ENCODE data around the gene CBFA2T2.
"Not testable (repeated sequence)": the region's sequence is repeated elsewhere in the genome, so short reads cannot be mapped to it uniquely, and the experiment has no call there.

Gene CBFA2T2

GRCh38 chr20:33578510-33578909, 88.6 kb downstream of the CBFA2T2 start:
- Histone ChIP-seq H3K27ac (ENCODE audit: low read depth, low read length, severe bottlenecking) (no peak overlapping the region), H3K4me3 (ENCODE audit: extremely low read depth, insufficient read depth, low read length, poor library complexity, severe bottlenecking) (no peak overlapping the region), H3K9me3 (ENCODE audit: control insufficient read depth, low read length) (no peaks in the 10 kb centered on the region), H3K4me1 (ENCODE audit: control insufficient read depth, insufficient read depth, low read length, poor library complexity, severe bottlenecking) (no peaks in the 10 kb centered on the region), H3K36me3 (ENCODE audit: control insufficient read depth, insufficient read depth, low read length) (no peaks in the 10 kb centered on the region)
- no CpG with 5 or more reads among the region's 1 CpG for WGBS, 2 experiments (ENCODE audit: insufficient coverage in 2 of 2)

GRCh38 chr20:33583143-33583542, 93.2 kb downstream of the CBFA2T2 start:
- no peaks in the 10 kb centered on the region for H3K36me3 ChIP-seq (ENCODE audit: control insufficient read depth, insufficient read depth, low read length)
- no peak overlapping the region for H3K27ac ChIP-seq (ENCODE audit: low read depth, low read length, severe bottlenecking)
- H3K4me1 ChIP-seq (ENCODE audit: control insufficient read depth, insufficient read depth, low read length, poor library complexity, severe bottlenecking) = peaks cover 5% of the 10 kb centered on the region
- H3K9me3 ChIP-seq (ENCODE audit: control insufficient read depth, low read length) = no peaks in the 10 kb centered on the region
- WGBS, 2 experiments (ENCODE audit: insufficient coverage in 2 of 2) = 100% methylated on average over 1 of the region's 2 CpGs; no CpG with 5 or more reads in 1 of the 2 experiments
- no peak overlapping the region for H3K4me3 ChIP-seq (ENCODE audit: extremely low read depth, insufficient read depth, low read length, poor library complexity, severe bottlenecking)

- H3K36me3 ChIP-seq (ENCODE audit: control insufficient read depth, insufficient read depth, low read length) = no peaks in the 10 kb centered on the region
- no peak overlapping the region for H3K4me3 ChIP-seq (ENCODE audit: extremely low read depth, insufficient read depth, low read length, poor library complexity, severe bottlenecking)
- no peaks in the 10 kb centered on the region for H3K9me3 ChIP-seq (ENCODE audit: control insufficient read depth, low read length)
- 80 to 100% methylated on average over 1 of the region's 3 CpGs for WGBS, 2 experiments (ENCODE audit: insufficient coverage in 2 of 2)
- peaks cover 5% of the 10 kb centered on the region for H3K4me1 ChIP-seq (ENCODE audit: control insufficient read depth, insufficient read depth, low read length, poor library complexity, severe bottlenecking)
- H3K27ac ChIP-seq (ENCODE audit: low read depth, low read length, severe bottlenecking) = no peak overlapping the region
Measured at GRCh38 chr20:33584976-33585375, 95.1 kb downstream of the CBFA2T2 start.

- no peak overlapping the region for H3K4me3 ChIP-seq (ENCODE audit: extremely low read depth, insufficient read depth, low read length, poor library complexity, severe bottlenecking)
- H3K36me3 ChIP-seq (ENCODE audit: control insufficient read depth, insufficient read depth, low read length) = no peaks in the 10 kb centered on the region
- no peaks in the 10 kb centered on the region for H3K9me3 ChIP-seq (ENCODE audit: control insufficient read depth, low read length)
- no peak overlapping the region for H3K27ac ChIP-seq (ENCODE audit: low read depth, low read length, severe bottlenecking)
- 100% methylated on average over 1 of the region's 4 CpGs for WGBS, 2 experiments (ENCODE audit: insufficient coverage in 2 of 2)
- H3K4me1 ChIP-seq (ENCODE audit: control insufficient read depth, insufficient read depth, low read length, poor library complexity, severe bottlenecking) = peaks cover 5% of the 10 kb centered on the region
Measured at GRCh38 chr20:33585413-33585812, 95.5 kb downstream of the CBFA2T2 start.

- Histone ChIP-seq H3K4me3 (ENCODE audit: extremely low read depth, insufficient read depth, low read length, poor library complexity, severe bottlenecking) (no peak overlapping the region), H3K4me1 (ENCODE audit: control insufficient read depth, insufficient read depth, low read length, poor library complexity, severe bottlenecking) (peaks cover 5% of the 10 kb centered on the region), H3K27ac (ENCODE audit: low read depth, low read length, severe bottlenecking) (no peak overlapping the region), H3K36me3 (ENCODE audit: control insufficient read depth, insufficient read depth, low read length) (no peaks in the 10 kb centered on the region), H3K9me3 (ENCODE audit: control insufficient read depth, low read length) (no peaks in the 10 kb centered on the region)
Measured at GRCh38 chr20:33589059-33589458, 99.2 kb downstream of the CBFA2T2 start.

GRCh38 chr20:33591901-33592300, 102.0 kb downstream of the CBFA2T2 start:
- not testable (repeated sequence) for H3K4me1 ChIP-seq (ENCODE audit: control insufficient read depth, insufficient read depth, low read length, poor library complexity, severe bottlenecking); H3K4me3 ChIP-seq (ENCODE audit: extremely low read depth, insufficient read depth, low read length, poor library complexity, severe bottlenecking); H3K36me3 ChIP-seq (ENCODE audit: control insufficient read depth, insufficient read depth, low read length); H3K9me3 ChIP-seq (ENCODE audit: control insufficient read depth, low read length); H3K27ac ChIP-seq (ENCODE audit: low read depth, low read length, severe bottlenecking)
- 89 to 99% methylated on average over 7 of the region's 9 CpGs for WGBS, 2 experiments (ENCODE audit: insufficient coverage in 2 of 2)

GRCh38 chr20:33594743-33595142, 104.8 kb downstream of the CBFA2T2 start:
- 93 to 100% methylated on average over 1 to 2 of the region's 2 CpGs for WGBS, 2 experiments (ENCODE audit: insufficient coverage in 2 of 2)
- Histone ChIP-seq H3K27ac (ENCODE audit: low read depth, low read length, severe bottlenecking) (no peak overlapping the region), H3K36me3 (ENCODE audit: control insufficient read depth, insufficient read depth, low read length) (peaks cover 12% of the 10 kb centered on the region), H3K4me3 (ENCODE audit: extremely low read depth, insufficient read depth, low read length, poor library complexity, severe bottlenecking) (no peak overlapping the region), H3K9me3 (ENCODE audit: control insufficient read depth, low read length) (peaks cover 6% of the 10 kb centered on the region), H3K4me1 (ENCODE audit: control insufficient read depth, insufficient read depth, low read length, poor library complexity, severe bottlenecking) (no peaks in the 10 kb centered on the region)

- H3K4me3 ChIP-seq (ENCODE audit: extremely low read depth, insufficient read depth, low read length, poor library complexity, severe bottlenecking) = no peak overlapping the region
- H3K4me1 ChIP-seq (ENCODE audit: control insufficient read depth, insufficient read depth, low read length, poor library complexity, severe bottlenecking) = no peaks in the 10 kb centered on the region
- H3K9me3 ChIP-seq (ENCODE audit: control insufficient read depth, low read length) = peaks cover 6% of the 10 kb centered on the region
- 96% methylated on average over 3 to 4 of the region's 4 CpGs for WGBS, 2 experiments (ENCODE audit: insufficient coverage in 2 of 2)
- no peak overlapping the region for H3K27ac ChIP-seq (ENCODE audit: low read depth, low read length, severe bottlenecking)
- peaks cover 12% of the 10 kb centered on the region for H3K36me3 ChIP-seq (ENCODE audit: control insufficient read depth, insufficient read depth, low read length)
Measured at GRCh38 chr20:33600414-33600813, 110.5 kb downstream of the CBFA2T2 start.

- H3K36me3 ChIP-seq (ENCODE audit: control insufficient read depth, insufficient read depth, low read length) = peaks cover 12% of the 10 kb centered on the region
- H3K9me3 ChIP-seq (ENCODE audit: control insufficient read depth, low read length) = peaks cover 6% of the 10 kb centered on the region
- no peaks in the 10 kb centered on the region for H3K4me1 ChIP-seq (ENCODE audit: control insufficient read depth, insufficient read depth, low read length, poor library complexity, severe bottlenecking)
- H3K27ac ChIP-seq (ENCODE audit: low read depth, low read length, severe bottlenecking) = no peak overlapping the region
- 88 to 92% methylated on average over 5 of the region's 8 CpGs for WGBS, 2 experiments (ENCODE audit: insufficient coverage in 2 of 2)
- H3K4me3 ChIP-seq (ENCODE audit: extremely low read depth, insufficient read depth, low read length, poor library complexity, severe bottlenecking) = no peak overlapping the region
Measured at GRCh38 chr20:33600981-33601380, 111.1 kb downstream of the CBFA2T2 start.

GRCh38 chr20:33601861-33602260, 112.0 kb downstream of the CBFA2T2 start:
- Histone ChIP-seq H3K4me3 (ENCODE audit: extremely low read depth, insufficient read depth, low read length, poor library complexity, severe bottlenecking) (no peak overlapping the region), H3K9me3 (ENCODE audit: control insufficient read depth, low read length) (peaks cover 6% of the 10 kb centered on the region), H3K4me1 (ENCODE audit: control insufficient read depth, insufficient read depth, low read length, poor library complexity, severe bottlenecking) (no peaks in the 10 kb centered on the region), H3K27ac (ENCODE audit: low read depth, low read length, severe bottlenecking) (no peak overlapping the region), H3K36me3 (ENCODE audit: control insufficient read depth, insufficient read depth, low read length) (peaks cover 10% of the 10 kb centered on the region)
- WGBS, 2 experiments (ENCODE audit: insufficient coverage in 2 of 2) = 100% methylated on average over 1 of the region's 5 CpGs; no CpG with 5 or more reads in 1 of the 2 experiments

GRCh38 chr20:33602826-33603590, 113.1 kb downstream of the CBFA2T2 start:
- H3K4me3 ChIP-seq (ENCODE audit: extremely low read depth, insufficient read depth, low read length, poor library complexity, severe bottlenecking) = no peak overlapping the region
- no peaks in the 10 kb centered on the region for H3K9me3 ChIP-seq (ENCODE audit: control insufficient read depth, low read length)
- H3K36me3 ChIP-seq (ENCODE audit: control insufficient read depth, insufficient read depth, low read length) = peaks cover 6% of the 10 kb centered on the region
- H3K27ac ChIP-seq (ENCODE audit: low read depth, low read length, severe bottlenecking) = no peak overlapping the region
- H3K4me1 ChIP-seq (ENCODE audit: control insufficient read depth, insufficient read depth, low read length, poor library complexity, severe bottlenecking) = no peaks in the 10 kb centered on the region
- 100% methylated on average over 3 of the region's 5 CpGs for WGBS, 2 experiments (ENCODE audit: insufficient coverage in 2 of 2)
